ENCODE data around the gene RIC8B. TPM values are rescaled to one million over a fixed set of nuclear protein-coding genes. Genes with fewer than 3 reads are reported as not detected.
A peak's percentile ranks its signal among the peaks of the same experiment; 100 is the strongest.

The RIC8B gene
- total RNA-seq, 2 donors from 2014 or later = 19.6 to 23.3 TPM

- no peak for TF ChIP-seq CTCF (conservative IDR thresholded peaks at IDR 0.05)
- H3K36me3 ChIP-seq (ENCODE audit: control insufficient read depth, insufficient read depth, low read length) = no peaks in the 10 kb centered on the region
- no peak for DNase-seq
- H3K4me1 Mint-ChIP-seq = peaks cover 19% of the 10 kb centered on the region
- H3K36me3 Mint-ChIP-seq (ENCODE audit: low read depth) = no peaks in the 10 kb centered on the region
- no peaks in the 10 kb centered on the region for H3K27me3 ChIP-seq (ENCODE audit: control insufficient read depth, insufficient read depth, low read length, poor library complexity, severe bottlenecking)
- peak overlapping the region; percentile 35 for H3K27ac ChIP-seq (ENCODE audit: low read depth, low read length)
- H3K9me3 ChIP-seq (ENCODE audit: control insufficient read depth, low read length) = no peaks in the 10 kb centered on the region
- H3K4me3 ChIP-seq (ENCODE audit: low read length) = no peak overlapping the region
- H3K27ac Mint-ChIP-seq = no peak overlapping the region
- H3K27me3 Mint-ChIP-seq (ENCODE audit: insufficient read depth) = no peaks in the 10 kb centered on the region
- H3K4me3 Mint-ChIP-seq = no peak overlapping the region
- no peaks in the 10 kb centered on the region for H3K4me1 ChIP-seq (ENCODE audit: control insufficient read depth, insufficient read depth, low read length)
- no peak overlapping the region for H3K9ac ChIP-seq (ENCODE audit: extremely low read depth, low read length, poor library complexity, severe bottlenecking)
- H3K9me3 Mint-ChIP-seq = no peaks in the 10 kb centered on the region
- 89 to 94% methylated on average over 6 of the region's 6 CpGs for WGBS, 2 experiments (ENCODE audit: insufficient coverage in 1 of 2, insufficient read length in 1 of 2)
Observed at GRCh38 chr12:106744600-106744999, 29.9 kb upstream of the RIC8B start.

GRCh38 chr12:106745181-106745745 lies 29.2 kb upstream of the RIC8B start:
- DNase-seq = no peak
- Mint-ChIP-seq H3K27ac (no peak overlapping the region), H3K4me3 (no peak overlapping the region), H3K36me3 (ENCODE audit: low read depth) (no peaks in the 10 kb centered on the region), H3K4me1 (peaks cover 16% of the 10 kb centered on the region), H3K9me3 (no peaks in the 10 kb centered on the region), H3K27me3 (ENCODE audit: insufficient read depth) (no peaks in the 10 kb centered on the region)
- H3K36me3 ChIP-seq (ENCODE audit: control insufficient read depth, insufficient read depth, low read length) = no peaks in the 10 kb centered on the region
- WGBS, 2 experiments (ENCODE audit: insufficient coverage in 1 of 2, insufficient read length in 1 of 2) = 88 to 92% methylated on average over 3 to 4 of the region's 4 CpGs
- H3K9ac ChIP-seq (ENCODE audit: extremely low read depth, low read length, poor library complexity, severe bottlenecking) = no peak overlapping the region
- no peak for TF ChIP-seq CTCF (conservative IDR thresholded peaks at IDR 0.05)
- H3K27me3 ChIP-seq (ENCODE audit: control insufficient read depth, insufficient read depth, low read length, poor library complexity, severe bottlenecking) = no peaks in the 10 kb centered on the region
- no peak overlapping the region for H3K27ac ChIP-seq (ENCODE audit: low read depth, low read length)
- H3K4me1 ChIP-seq (ENCODE audit: control insufficient read depth, insufficient read depth, low read length) = no peaks in the 10 kb centered on the region
- no peaks in the 10 kb centered on the region for H3K9me3 ChIP-seq (ENCODE audit: control insufficient read depth, low read length)
- H3K4me3 ChIP-seq (ENCODE audit: low read length) = no peak overlapping the region

GRCh38 chr12:106747973-106748436 lies 26.5 kb upstream of the RIC8B start:
- Mint-ChIP-seq H3K4me1 (peaks cover 11% of the 10 kb centered on the region), H3K4me3 (no peak overlapping the region), H3K9me3 (no peaks in the 10 kb centered on the region), H3K36me3 (ENCODE audit: low read depth) (no peaks in the 10 kb centered on the region), H3K27me3 (ENCODE audit: insufficient read depth) (no peaks in the 10 kb centered on the region), H3K27ac (no peak overlapping the region)
- Histone ChIP-seq H3K4me1 (ENCODE audit: control insufficient read depth, insufficient read depth, low read length) (no peaks in the 10 kb centered on the region), H3K9ac (ENCODE audit: extremely low read depth, low read length, poor library complexity, severe bottlenecking) (no peak overlapping the region), H3K9me3 (ENCODE audit: control insufficient read depth, low read length) (no peaks in the 10 kb centered on the region), H3K27ac (ENCODE audit: low read depth, low read length) (no peak overlapping the region), H3K27me3 (ENCODE audit: control insufficient read depth, insufficient read depth, low read length, poor library complexity, severe bottlenecking) (no peaks in the 10 kb centered on the region), H3K36me3 (ENCODE audit: control insufficient read depth, insufficient read depth, low read length) (no peaks in the 10 kb centered on the region), H3K4me3 (ENCODE audit: low read length) (no peak overlapping the region)
- no peak for DNase-seq
- WGBS, 2 experiments (ENCODE audit: insufficient coverage in 1 of 2, insufficient read length in 1 of 2) = 83 to 91% methylated on average over 2 to 3 of the region's 3 CpGs
- no peak for TF ChIP-seq CTCF (conservative IDR thresholded peaks at IDR 0.05)

Data from endodermal cell (in vitro differentiated cells).